Mesenchymal stem cell (in vitro differentiated cells and primary cell): Measurements from ENCODE around the gene SH3TC1.
A peak's percentile ranks its signal among the peaks of the same experiment; 100 is the strongest.

Source experiments
- DNase-seq: peaks from one replicate; pipeline ENCODE4 v3.0.0-alpha.2; 2013
- H2AFZ ChIP-seq: one replicate; pipeline ENCODE4 v1.6.1; 2013; ENCODE audit warnings: low read depth, mild to moderate bottlenecking, control low read depth, inconsistent platforms, low read length, moderate library complexity
- H2AK5ac ChIP-seq: 2 replicates; pipeline ENCODE4 v1.6.1; 2013; ENCODE audit warnings: low read length, moderate library complexity, mild to moderate bottlenecking, inconsistent platforms; ENCODE audit not compliant: severe bottlenecking
- H2BK120ac ChIP-seq: one replicate; pipeline ENCODE4 v1.6.1; 2013; ENCODE audit warnings: low read depth, mild to moderate bottlenecking, inconsistent platforms, low read length, moderate library complexity
- H2BK12ac ChIP-seq, 2 experiments: one replicate each; pipeline ENCODE4 v1.6.1; 2013; ENCODE audit warnings: inconsistent platforms in 2 of 2, low read length in 2 of 2, mild to moderate bottlenecking in 2 of 2, moderate library complexity in 2 of 2, control low read depth in 1 of 2
- H2BK15ac ChIP-seq: one replicate; pipeline ENCODE4 v1.6.1; 2013; ENCODE audit warnings: mild to moderate bottlenecking, low read depth, inconsistent platforms; ENCODE audit not compliant: poor library complexity, severe bottlenecking
- H2BK5ac ChIP-seq: 2 replicates; pipeline ENCODE4 v1.6.1; 2013; ENCODE audit warnings: low read depth, mild to moderate bottlenecking, low read length, control low read depth, inconsistent platforms; ENCODE audit not compliant: poor library complexity, severe bottlenecking
- H3K14ac ChIP-seq, 2 experiments: one replicate each; pipeline ENCODE4 v1.6.1; 2013; ENCODE audit warnings: inconsistent platforms in 2 of 2, low read length in 2 of 2, control low read depth in 1 of 2, mild to moderate bottlenecking in 1 of 2, moderate library complexity in 1 of 2
- H3K18ac ChIP-seq, 2 experiments: one replicate each; pipeline ENCODE4 v1.6.1; 2013; ENCODE audit warnings: inconsistent platforms in 2 of 2, low read length in 2 of 2, control low read depth in 1 of 2, low read depth in 1 of 2, mild to moderate bottlenecking in 1 of 2
- H3K23ac ChIP-seq, 2 experiments: one replicate each; pipeline ENCODE4 v1.6.1; 2013; ENCODE audit warnings: inconsistent platforms in 2 of 2, low read length in 2 of 2, mild to moderate bottlenecking in 2 of 2, moderate library complexity in 2 of 2, control low read depth in 1 of 2
- H3K27ac ChIP-seq: 2 replicates; pipeline ENCODE4 v1.5.1; 2013; ENCODE audit warnings: mild to moderate bottlenecking, moderate library complexity, low read length, control low read depth, inconsistent platforms; ENCODE audit not compliant: poor library complexity, severe bottlenecking
- H3K27me3 ChIP-seq, 2 experiments: 2 replicates each; pipeline versions ENCODE4 v1.6.1 to v1.7.0; 2013; ENCODE audit warnings: low read length in 2 of 2, mild to moderate bottlenecking in 2 of 2, moderate library complexity in 2 of 2, control low read depth in 1 of 2, inconsistent platforms in 1 of 2; ENCODE audit not compliant: control insufficient read depth in 1 of 2, insufficient read depth in 1 of 2
- H3K36me3 ChIP-seq, 2 experiments: 2 replicates each; pipeline versions ENCODE4 v1.6.1 to v1.7.0; 2013; ENCODE audit warnings: low read length in 2 of 2, control low read depth in 1 of 2, inconsistent platforms in 1 of 2, low read depth in 1 of 2, mild to moderate bottlenecking in 1 of 2; ENCODE audit not compliant: insufficient read depth in 2 of 2, control insufficient read depth in 1 of 2
- H3K4ac ChIP-seq, 2 experiments: one replicate each; pipeline ENCODE4 v1.6.1; 2013; ENCODE audit warnings: inconsistent platforms in 2 of 2, low read length in 2 of 2, mild to moderate bottlenecking in 2 of 2, moderate library complexity in 2 of 2, control low read depth in 1 of 2, low read depth in 1 of 2
- H3K4me1 ChIP-seq: 2 replicates; pipeline ENCODE4 v1.6.1; 2013; ENCODE audit warnings: low read depth, low read length, control low read depth; ENCODE audit not compliant: control insufficient read depth, insufficient read depth
- H3K4me2 ChIP-seq: 2 replicates; pipeline ENCODE4 v1.6.1; 2013; ENCODE audit warnings: low read length, mild to moderate bottlenecking, inconsistent platforms; ENCODE audit not compliant: poor library complexity, severe bottlenecking
- H3K4me3 ChIP-seq, 2 experiments: 2 replicates each; pipeline versions ENCODE4 v1.5.1 to v1.7.0; 2013; ENCODE audit warnings: low read length in 2 of 2, mild to moderate bottlenecking in 2 of 2, control low read depth in 1 of 2, low read depth in 1 of 2; ENCODE audit not compliant: insufficient read depth in 1 of 2
- H3K79me1 ChIP-seq: replicated peaks from 2 replicates; pipeline ENCODE4 v1.6.1; 2013; ENCODE audit warnings: mild to moderate bottlenecking, control low read depth, low read length, inconsistent platforms; ENCODE audit not compliant: poor library complexity, severe bottlenecking
- H3K9ac ChIP-seq: 2 replicates; pipeline ENCODE4 v1.7.0; 2013; ENCODE audit warnings: mild to moderate bottlenecking, low read length, moderate library complexity
- H3K9me3 ChIP-seq: 2 replicates; pipeline ENCODE4 v1.7.0; 2013; ENCODE audit warnings: mild to moderate bottlenecking, low read length; ENCODE audit not compliant: control insufficient read depth
- H4K8ac ChIP-seq: one replicate; pipeline ENCODE4 v1.6.1; 2013; ENCODE audit warnings: inconsistent platforms, mild to moderate bottlenecking, low read length, moderate library complexity
- H4K91ac ChIP-seq: one replicate; pipeline ENCODE4 v1.6.1; 2013; ENCODE audit warnings: mild to moderate bottlenecking, low read length, inconsistent platforms
- WGBS: methylation state at CpG from one replicate; pipeline ENCODE4 v1.1.7; 2013; ENCODE audit warnings: mixed read lengths; 5-methylcytosine and 5-hydroxymethylcytosine counted together

Gene SH3TC1

DNA sequence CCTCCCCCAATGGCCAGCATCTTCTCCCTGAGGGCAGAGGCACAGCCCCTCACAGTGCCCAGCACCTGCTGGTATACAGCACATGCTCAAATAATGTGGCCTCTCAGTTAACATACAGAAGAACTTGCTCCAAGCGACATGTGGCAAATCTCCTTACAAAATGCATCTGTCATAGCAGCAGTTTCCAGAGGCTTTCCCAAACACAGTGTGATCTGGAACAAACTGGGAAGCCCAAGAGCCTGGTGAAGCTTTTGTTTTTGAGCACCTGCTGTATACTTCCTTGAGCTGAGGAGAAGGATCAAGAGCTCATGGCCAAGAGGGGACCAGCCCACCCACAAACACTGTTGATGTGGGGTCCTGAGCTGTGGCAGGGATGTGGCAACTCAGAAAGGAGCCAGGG, 35.6 kb downstream of the SH3TC1 start:
- DNase-seq, result no peak
- Histone ChIP-seq H3K79me1 (no peaks in the 10 kb centered on the region), H3K23ac (no peak overlapping the region), H2BK15ac (no peak overlapping the region), H4K8ac (no peak overlapping the region), H3K4ac (no peak overlapping the region), H2AFZ (no peak overlapping the region), H2BK120ac (no peak overlapping the region), H3K36me3 (peaks cover 18 to 74% of the 10 kb centered on the region in 2 experiments), H3K4me3 (no peak overlapping the region), H4K91ac (no peak overlapping the region), H3K4me1 (peaks cover 23% of the 10 kb centered on the region), H3K18ac (no peak overlapping the region), H3K9ac (no peak overlapping the region), H3K9me3 (no peaks in the 10 kb centered on the region), H2BK5ac (no peak overlapping the region), H3K14ac (no peak overlapping the region), H3K27ac (no peak overlapping the region), H3K27me3 (no peaks in the 10 kb centered on the region), H2AK5ac (no peak overlapping the region), H3K4me2 (no peak overlapping the region), H2BK12ac (no peak overlapping the region)
- WGBS, result 100% methylated on average over 1 of the region's 1 CpG

DNA sequence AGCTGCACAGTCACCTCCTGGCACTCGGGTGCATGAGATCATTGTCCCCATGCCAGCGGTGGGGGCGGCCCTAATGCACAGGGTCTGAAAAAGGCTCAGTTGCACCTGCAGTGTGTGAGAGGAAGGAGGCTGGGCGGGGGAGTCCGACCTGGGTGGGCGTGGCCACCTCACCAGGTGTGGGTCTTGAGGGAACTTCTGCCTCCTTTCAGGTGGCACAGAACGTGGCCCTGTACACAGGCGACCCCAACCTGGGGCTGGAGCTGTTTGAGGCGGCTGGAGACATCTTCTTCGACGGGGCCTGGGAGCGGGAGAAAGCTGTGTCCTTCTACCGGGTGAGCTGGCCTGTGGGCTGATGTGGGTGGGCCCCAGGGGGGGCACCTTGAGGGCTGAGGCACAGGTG, 36.1 kb downstream of the SH3TC1 start:
- H2AFZ ChIP-seq, result no peak overlapping the region
- no peak overlapping the region for H3K23ac ChIP-seq
- H3K18ac ChIP-seq, result no peak overlapping the region
- H3K27ac ChIP-seq, result no peak overlapping the region
- no peak overlapping the region for H3K14ac ChIP-seq
- WGBS, result 87% methylated on average over 13 of the region's 13 CpGs
- no peaks in the 10 kb centered on the region for H3K79me1 ChIP-seq
- no peaks in the 10 kb centered on the region for H3K9me3 ChIP-seq
- no peak overlapping the region for H2BK15ac ChIP-seq
- H4K91ac ChIP-seq, result peak overlapping the region; percentile 11
- no peak overlapping the region for H2BK12ac ChIP-seq
- peaks cover 18 to 75% of the 10 kb centered on the region in 2 experiments for H3K36me3 ChIP-seq
- no peak overlapping the region for H3K9ac ChIP-seq
- H4K8ac ChIP-seq, result no peak overlapping the region
- DNase-seq, result no peak
- no peak overlapping the region for H3K4ac ChIP-seq
- no peak overlapping the region for H2BK120ac ChIP-seq
- peaks cover 23% of the 10 kb centered on the region for H3K4me1 ChIP-seq
- H3K4me2 ChIP-seq, result no peak overlapping the region
- no peak overlapping the region for H3K4me3 ChIP-seq
- no peak overlapping the region for H2BK5ac ChIP-seq
- no peaks in the 10 kb centered on the region for H3K27me3 ChIP-seq
- H2AK5ac ChIP-seq, result no peak overlapping the region

DNA sequence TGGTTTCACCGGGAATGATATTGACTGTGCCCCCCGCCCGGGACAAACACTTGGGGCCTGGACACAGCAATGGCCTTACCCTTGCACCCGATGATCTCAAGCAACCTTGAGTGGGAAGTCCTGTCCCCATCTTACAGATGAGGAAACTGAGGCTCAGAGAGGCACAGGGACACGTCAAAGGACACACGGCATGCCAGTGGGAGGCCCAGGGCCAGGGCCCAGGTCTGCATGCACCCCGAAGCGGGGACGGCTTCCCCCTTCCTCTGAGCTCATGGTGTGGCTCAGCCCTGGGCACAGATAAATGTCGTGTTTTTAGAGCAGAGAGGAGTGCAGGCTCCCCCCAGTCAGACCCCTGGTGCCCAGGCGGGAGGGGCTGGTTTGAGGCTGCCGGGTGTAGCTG, 36.6 kb downstream of the SH3TC1 start:
- H3K9me3 ChIP-seq, result no peaks in the 10 kb centered on the region
- no peak overlapping the region for H3K4ac ChIP-seq
- H3K36me3 ChIP-seq, result peaks cover 18 to 80% of the 10 kb centered on the region in 2 experiments
- H3K4me3 ChIP-seq, result no peak overlapping the region
- no peak overlapping the region for H2BK5ac ChIP-seq
- H2BK15ac ChIP-seq, result no peak overlapping the region
- H3K79me1 ChIP-seq, result no peaks in the 10 kb centered on the region
- H2BK120ac ChIP-seq, result no peak overlapping the region
- H2BK12ac ChIP-seq, result no peak overlapping the region
- H4K91ac ChIP-seq, result no peak overlapping the region
- H3K27me3 ChIP-seq, result no peaks in the 10 kb centered on the region
- no peak overlapping the region for H3K23ac ChIP-seq
- H3K18ac ChIP-seq, result no peak overlapping the region
- no peak overlapping the region for H2AFZ ChIP-seq
- no peak overlapping the region for H4K8ac ChIP-seq
- H2AK5ac ChIP-seq, result no peak overlapping the region
- H3K27ac ChIP-seq, result no peak overlapping the region
- no peak overlapping the region for H3K9ac ChIP-seq
- peaks cover 23% of the 10 kb centered on the region for H3K4me1 ChIP-seq
- DNase-seq, result no peak
- H3K14ac ChIP-seq, result no peak overlapping the region
- WGBS, result 95% methylated on average over 12 of the region's 12 CpGs
- H3K4me2 ChIP-seq, result no peak overlapping the region

DNA sequence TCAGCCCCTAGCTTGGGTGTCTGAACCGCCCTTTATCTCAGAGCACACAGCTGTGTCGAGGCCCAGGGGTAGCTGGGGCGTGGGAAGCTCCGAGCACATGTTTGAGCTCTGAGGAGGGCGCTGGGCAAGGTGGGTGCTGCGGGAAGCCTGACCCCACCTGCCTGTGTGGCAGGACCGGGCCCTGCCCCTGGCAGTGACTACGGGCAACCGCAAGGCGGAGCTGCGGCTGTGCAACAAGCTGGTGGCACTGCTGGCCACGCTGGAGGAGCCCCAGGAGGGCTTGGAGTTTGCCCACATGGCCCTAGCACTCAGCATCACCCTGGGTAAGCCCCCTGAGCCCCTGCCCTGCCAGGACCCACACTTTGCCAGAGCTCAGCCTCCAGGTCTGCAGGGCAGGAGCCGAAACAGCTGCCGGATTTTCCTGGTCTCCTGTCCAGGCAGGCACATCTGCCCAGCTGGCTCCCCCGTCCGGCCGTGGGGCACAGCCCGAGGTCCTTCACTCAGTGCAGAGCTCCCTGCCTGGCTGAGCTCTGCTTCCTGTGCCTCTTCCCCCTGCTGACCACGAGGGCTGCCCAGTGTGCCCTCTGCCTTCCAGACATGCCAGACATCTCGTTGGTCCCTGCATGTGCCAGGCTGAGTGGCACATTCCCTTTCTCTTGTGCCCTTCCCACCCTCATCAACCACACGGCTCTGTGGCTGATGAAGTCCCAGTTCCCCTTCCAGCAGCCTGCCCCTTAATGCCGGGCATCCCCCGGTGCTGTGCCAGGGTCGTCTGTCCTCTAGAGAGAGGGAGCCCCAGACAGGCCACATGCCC, 37.2 kb downstream of the SH3TC1 start:
- Histone ChIP-seq H2AFZ (no peak overlapping the region), H3K9me3 (no peaks in the 10 kb centered on the region), H3K79me1 (no peaks in the 10 kb centered on the region), H3K23ac (no peak overlapping the region), H4K91ac (peak overlapping the region; percentile 6), H3K27me3 (no peaks in the 10 kb centered on the region), H3K27ac (no peak overlapping the region), H4K8ac (no peak overlapping the region), H2BK15ac (no peak overlapping the region), H3K18ac (no peak overlapping the region), H3K9ac (no peak overlapping the region), H3K4ac (no peak overlapping the region), H3K14ac (no peak overlapping the region), H2AK5ac (no peak overlapping the region), H3K4me1 (peaks cover 20% of the 10 kb centered on the region), H2BK5ac (no peak overlapping the region), H3K4me3 (no peak overlapping the region), H2BK120ac (no peak overlapping the region), H3K4me2 (no peak overlapping the region), H3K36me3 (peaks cover 18 to 86% of the 10 kb centered on the region in 2 experiments), H2BK12ac (no peak overlapping the region)
- DNase-seq, result no peak
- WGBS, result 89% methylated on average over 24 of the region's 24 CpGs
